Activated CD4-positive, alpha-beta T cell treated with anti-CD3 and anti-CD28 coated beads, Interleukin-2, amount 50 U/mL, for 4 hours (primary cell): ENCODE data around the gene SMAD7.
"Not testable (repeated sequence)": the region's sequence is repeated elsewhere in the genome, so short reads cannot be mapped to it uniquely, and the experiment has no call there.

ENCODE experiments used
- DNase-seq, 2 experiments: peaks; one replicate each; pipeline ENCODE4 v3.0.0-alpha.2; 2020

Gene SMAD7

DNA sequence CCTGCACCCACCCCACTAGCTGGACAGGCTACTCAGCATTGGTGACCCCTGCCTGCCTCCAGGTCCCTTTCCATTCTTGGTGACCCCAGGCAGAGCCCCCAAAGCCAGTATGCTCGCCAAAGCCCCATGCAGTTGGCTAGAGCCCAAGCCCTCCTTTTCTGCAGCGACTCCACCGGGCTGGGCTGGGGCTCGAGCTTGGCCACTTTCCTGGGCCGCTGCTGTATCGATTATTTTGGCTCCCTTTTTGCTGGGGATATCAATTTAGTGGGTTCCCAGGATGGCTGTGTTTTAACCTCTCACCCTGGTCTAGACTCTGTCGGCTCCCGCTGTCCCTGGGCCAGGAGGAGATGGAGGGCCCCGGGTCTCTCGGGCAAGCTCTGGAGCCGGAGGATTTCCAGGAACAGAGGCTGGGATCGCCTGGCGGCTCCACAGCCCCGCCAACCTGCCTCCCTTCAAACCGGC is 76.0 kb downstream of the SMAD7 start:
- no peak for DNase-seq

DNA sequence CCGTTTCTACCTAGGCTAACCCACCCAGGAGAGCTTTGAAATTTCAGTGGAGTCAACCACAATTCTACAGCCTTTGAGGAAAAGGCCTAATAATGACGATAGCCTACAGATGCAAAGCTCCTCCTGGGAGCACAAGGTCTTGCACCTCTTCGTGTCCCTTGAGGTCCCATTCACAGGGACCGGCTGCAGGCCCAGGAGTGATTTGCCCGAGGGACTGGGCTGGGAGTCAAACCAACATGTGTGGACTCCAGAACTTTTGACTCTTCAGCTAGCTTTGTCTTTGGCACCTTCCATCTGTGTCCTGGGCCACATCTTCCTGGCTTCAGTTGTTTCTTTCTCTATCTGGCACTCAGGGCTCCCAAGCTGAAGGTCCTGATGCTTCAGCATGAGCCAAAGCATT is 76.5 kb downstream of the SMAD7 start:
- DNase-seq = no peak

DNA sequence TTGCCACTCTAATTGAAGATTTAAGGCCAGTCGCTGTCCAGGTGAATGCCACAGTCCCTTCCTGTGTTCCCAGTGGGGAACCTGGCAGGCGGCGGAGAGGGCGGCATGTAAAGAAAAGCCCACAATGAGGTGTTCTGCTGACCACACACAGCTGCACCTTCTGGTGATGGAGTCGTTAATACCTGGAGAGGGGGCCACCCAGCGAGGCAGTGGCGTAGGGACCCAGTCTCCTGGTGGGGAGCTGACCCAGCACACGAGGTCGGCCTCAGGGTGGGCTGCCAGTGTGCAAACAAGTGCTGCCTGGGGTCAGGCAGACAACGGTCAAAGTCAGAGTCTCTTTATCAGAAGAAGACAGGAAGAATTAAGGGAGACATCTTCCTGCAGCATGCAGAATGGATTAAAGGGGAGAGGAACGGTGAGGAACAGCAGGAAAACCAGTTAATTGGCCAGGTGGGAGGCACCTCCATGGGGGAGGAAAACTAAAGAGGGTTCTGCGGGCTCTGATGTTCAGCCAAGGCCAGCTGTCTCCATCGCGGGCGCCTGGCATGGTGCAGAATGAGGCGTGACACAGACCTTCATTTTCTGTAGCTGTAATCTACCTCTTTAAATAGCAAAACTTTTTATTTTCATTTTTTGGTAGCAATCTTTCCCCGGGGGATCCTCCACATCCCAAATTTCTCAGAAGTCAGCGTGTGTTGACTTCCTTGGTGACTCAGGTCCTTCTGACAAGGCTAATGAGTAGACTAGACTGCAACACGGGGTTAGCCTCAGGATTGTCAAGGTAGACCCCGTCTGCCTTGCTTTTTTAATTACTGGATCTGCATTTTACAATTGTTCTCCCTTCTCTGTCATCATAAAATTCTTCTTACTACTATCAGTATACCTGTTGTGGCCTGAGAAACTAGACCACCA is 78.3 kb downstream of the SMAD7 start:
- no peak for DNase-seq

DNA sequence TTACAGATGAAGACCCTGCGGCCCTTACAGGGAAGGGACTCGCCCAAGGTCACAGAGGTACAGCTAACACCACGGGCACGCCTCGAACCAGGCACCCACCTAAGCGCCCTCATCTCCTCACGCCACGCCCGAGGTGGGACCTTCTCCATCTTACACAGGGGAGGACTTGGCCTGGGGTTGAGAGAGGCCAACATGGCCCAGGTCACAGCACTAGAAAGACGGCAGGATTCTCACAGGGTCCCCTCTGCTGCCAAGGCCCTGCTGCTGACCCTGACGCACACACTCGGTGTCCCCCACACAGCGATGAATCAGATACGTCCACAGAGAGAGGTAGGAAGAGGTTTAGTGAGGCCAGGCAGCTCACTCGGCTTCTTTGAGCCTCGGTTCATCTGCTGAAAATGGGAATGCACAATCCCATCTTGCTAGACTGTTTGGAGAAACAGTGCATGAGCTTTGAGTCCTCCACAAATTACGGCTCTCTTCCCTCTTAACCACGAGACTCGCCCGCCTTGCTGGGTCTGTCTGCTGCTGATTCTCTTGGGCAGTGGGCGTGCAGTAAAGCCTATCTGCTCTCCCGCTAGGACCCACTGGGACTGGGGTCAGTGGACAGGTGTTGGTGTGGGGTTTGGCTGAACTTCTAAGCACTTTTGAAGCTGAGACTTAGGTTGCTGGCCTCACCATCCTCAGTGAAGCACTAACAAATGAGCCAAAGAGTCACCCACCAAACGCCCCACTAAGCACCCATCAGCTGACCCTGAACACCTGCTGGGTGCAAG is 79.2 kb downstream of the SMAD7 start:
- no peak for DNase-seq

DNA sequence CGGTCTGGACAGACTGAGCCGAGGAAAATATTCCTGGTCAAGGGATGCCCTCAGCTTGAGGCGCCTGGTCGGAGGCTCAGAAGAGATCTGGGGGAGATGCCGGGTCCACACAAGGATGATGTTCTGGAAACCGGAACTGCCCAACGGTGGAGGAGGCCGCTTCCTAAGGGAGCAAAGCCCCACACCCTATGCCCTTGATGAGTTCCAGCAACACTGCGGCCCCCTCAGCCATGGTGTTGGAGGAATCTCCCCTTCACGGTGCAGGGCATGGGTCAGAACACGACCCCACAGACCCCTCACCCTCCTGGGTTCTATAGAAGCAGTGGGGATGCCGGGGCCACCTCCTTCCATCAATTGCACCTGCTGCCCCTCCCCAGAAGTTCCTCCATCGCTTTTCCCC is 79.8 kb downstream of the SMAD7 start:
- not testable (repeated sequence) for DNase-seq
